SK-N-SH treated with all-trans-retinoic acid at 6 μM for 48 hours (cell line): ENCODE measurements around the gene PMEPA1.

ENCODE experiments used
- ATAC-seq: fragments of 200-7000 bp; cut with Tn5 transposase; 3 replicates; pipeline ENCODE4 v1.9.1; 2020; ENCODE audit warnings: mild to moderate bottlenecking, moderate library complexity
- ARNTL ChIP-seq: fragments of 450-650 bp; formaldehyde crosslinking; IDR thresholded peaks from 2 replicates; pipeline ENCODE4 v1.5.0; 2020; ENCODE audit warnings: low read depth, mild to moderate bottlenecking, moderate library complexity, borderline replicate concordance
- BACH2 ChIP-seq: fragments of 250-450 bp; sonication (Bioruptor Pico); IDR thresholded peaks from 2 replicates; pipeline ENCODE4 v1.9.0; 2021; ENCODE audit warnings: mild to moderate bottlenecking, borderline replicate concordance
- CREB5 ChIP-seq: fragments of 250-450 bp; sonication (Bioruptor Pico); IDR thresholded peaks from 2 replicates; pipeline ENCODE4 v1.5.1; 2020; ENCODE audit warnings: low read depth, mild to moderate bottlenecking, moderate library complexity
- ESRRG ChIP-seq: fragments of 250-450 bp; sonication (Bioruptor Pico); IDR thresholded peaks from 2 replicates; pipeline ENCODE4 v1.6.1; 2021; ENCODE audit warnings: mild to moderate bottlenecking
- OSR1 ChIP-seq: fragments of 250-450 bp; sonication (Bioruptor Pico); IDR thresholded peaks from 2 replicates; pipeline ENCODE4 v1.8.0; 2022; ENCODE audit warnings: moderate library complexity, mild to moderate bottlenecking, inconsistent platforms
- PPARA ChIP-seq: fragments of 250-450 bp; sonication (Bioruptor Pico); IDR thresholded peaks from 2 replicates; pipeline ENCODE4 v1.5.0; 2020; ENCODE audit warnings: mild to moderate bottlenecking, borderline replicate concordance
- SNAI2 ChIP-seq: fragments of 250-450 bp; sonication (Bioruptor Pico); IDR thresholded peaks from 2 replicates; pipeline ENCODE4 v1.5.0; 2020; ENCODE audit warnings: mild to moderate bottlenecking, moderate library complexity
- TOX ChIP-seq: fragments of 250-450 bp; sonication (Bioruptor Pico); IDR thresholded peaks from 2 replicates; pipeline ENCODE4 v1.8.0; 2021; ENCODE audit warnings: mild to moderate bottlenecking, moderate library complexity, borderline replicate concordance
- TSHZ2 ChIP-seq: fragments of 250-450 bp; sonication (Bioruptor Pico); IDR thresholded peaks from 2 replicates; pipeline ENCODE4 v1.5.0; 2020; ENCODE audit warnings: mild to moderate bottlenecking, moderate library complexity
- ZFP30 ChIP-seq: fragments of 450-650 bp; formaldehyde crosslinking; IDR thresholded peaks from 2 replicates; pipeline ENCODE4 v1.5.0; 2022; ENCODE audit warnings: mild to moderate bottlenecking, moderate library complexity
- ZNF565 ChIP-seq: fragments of 450-650 bp; formaldehyde crosslinking; conservative IDR thresholded peaks from 2 replicates; pipeline ENCODE4 v1.5.0; 2020; ENCODE audit warnings: low read depth, mild to moderate bottlenecking, moderate library complexity
- ZNF70 ChIP-seq: fragments of 450-650 bp; formaldehyde crosslinking; IDR thresholded peaks from 2 replicates; pipeline ENCODE4 v1.5.0; 2020; ENCODE audit warnings: mild to moderate bottlenecking, moderate library complexity
- ZNF8 ChIP-seq: fragments of 450-650 bp; formaldehyde crosslinking; IDR thresholded peaks from 2 replicates; pipeline ENCODE4 v1.5.0; 2020; ENCODE audit warnings: mild to moderate bottlenecking, moderate library complexity
- TF ChIP-seq, protein P1 (sequence below): fragments of 250-450 bp; sonication (Bioruptor Pico); IDR thresholded peaks from 2 replicates; pipeline ENCODE4 v1.8.0; 2020; ENCODE audit warnings: mild to moderate bottlenecking, moderate library complexity, borderline replicate concordance

The PMEPA1 gene

DNA sequence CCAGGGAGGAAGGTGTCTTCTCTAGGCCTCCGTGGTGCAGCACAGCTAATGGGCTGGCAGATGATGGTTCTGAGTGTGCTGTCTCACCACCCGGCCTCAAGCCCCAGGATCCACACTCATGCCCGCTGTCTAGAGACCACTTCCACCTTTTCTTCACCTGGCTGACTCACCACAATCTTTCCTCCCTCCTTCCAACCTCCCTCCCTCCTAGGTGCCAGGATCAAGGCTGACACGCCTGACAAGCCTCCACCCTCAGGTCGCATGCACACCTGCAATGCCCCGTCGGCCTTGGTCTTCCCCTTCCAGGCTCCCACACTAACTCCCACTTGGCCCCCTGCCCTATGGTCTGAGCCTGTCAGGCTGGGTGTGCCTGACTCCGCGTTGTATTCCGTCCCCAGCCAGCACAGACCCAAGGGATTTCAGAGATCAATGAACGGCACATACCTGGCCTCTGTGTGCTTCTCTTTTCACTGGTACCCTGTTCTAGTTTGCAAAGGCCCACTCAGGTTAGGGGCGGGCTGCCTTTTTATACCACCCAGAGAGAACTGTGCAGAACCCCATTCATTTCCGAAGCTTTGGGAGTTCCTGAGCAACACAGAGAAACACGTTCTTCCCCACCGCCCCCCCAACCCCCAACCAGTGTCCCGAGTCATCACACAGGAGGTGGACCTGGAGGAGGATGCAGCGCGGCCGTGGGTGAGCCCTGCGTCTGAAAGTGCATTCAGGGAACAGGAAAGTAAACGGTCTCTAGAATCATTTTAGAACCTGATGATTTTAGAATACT lies 39.3 kb downstream of the PMEPA1 start (continued):
- no peak for TF ChIP-seq ZFP30 (CRISPR knock-in tag)
- TF ChIP-seq CREB5 (CRISPR knock-in tag) = no peak
- no peak for TF ChIP-seq ESRRG (CRISPR knock-in tag)
- TF ChIP-seq SNAI2 (CRISPR knock-in tag) = no peak
- TF ChIP-seq ZNF565 (CRISPR knock-in tag) = no peak
- no peak for TF ChIP-seq ZNF70 (CRISPR knock-in tag)

DNA sequence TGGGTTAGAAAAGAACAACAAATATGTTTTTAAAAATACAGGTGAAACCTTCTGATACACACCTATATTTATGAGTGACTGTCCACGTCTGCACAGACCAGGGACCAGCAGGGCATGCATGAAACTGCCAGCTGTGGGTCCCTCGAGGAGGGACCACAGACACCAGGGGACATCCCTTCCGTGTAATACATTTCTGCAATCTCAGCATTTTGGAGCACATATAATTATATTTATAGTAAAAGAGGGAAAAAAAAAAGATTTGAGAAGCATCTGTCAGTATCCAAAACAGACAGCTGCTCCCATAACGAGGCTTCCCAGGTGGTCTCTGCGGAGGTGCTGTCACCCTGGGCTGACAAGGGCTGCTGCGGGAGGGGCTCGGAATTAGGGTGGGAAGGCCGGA lies 40.2 kb downstream of the PMEPA1 start:
- TF ChIP-seq TSHZ2 (CRISPR knock-in tag) (no peak), TOX (CRISPR knock-in tag) (no peak), PPARA (CRISPR knock-in tag) (no peak)
- TF ChIP-seq, protein P1, sequence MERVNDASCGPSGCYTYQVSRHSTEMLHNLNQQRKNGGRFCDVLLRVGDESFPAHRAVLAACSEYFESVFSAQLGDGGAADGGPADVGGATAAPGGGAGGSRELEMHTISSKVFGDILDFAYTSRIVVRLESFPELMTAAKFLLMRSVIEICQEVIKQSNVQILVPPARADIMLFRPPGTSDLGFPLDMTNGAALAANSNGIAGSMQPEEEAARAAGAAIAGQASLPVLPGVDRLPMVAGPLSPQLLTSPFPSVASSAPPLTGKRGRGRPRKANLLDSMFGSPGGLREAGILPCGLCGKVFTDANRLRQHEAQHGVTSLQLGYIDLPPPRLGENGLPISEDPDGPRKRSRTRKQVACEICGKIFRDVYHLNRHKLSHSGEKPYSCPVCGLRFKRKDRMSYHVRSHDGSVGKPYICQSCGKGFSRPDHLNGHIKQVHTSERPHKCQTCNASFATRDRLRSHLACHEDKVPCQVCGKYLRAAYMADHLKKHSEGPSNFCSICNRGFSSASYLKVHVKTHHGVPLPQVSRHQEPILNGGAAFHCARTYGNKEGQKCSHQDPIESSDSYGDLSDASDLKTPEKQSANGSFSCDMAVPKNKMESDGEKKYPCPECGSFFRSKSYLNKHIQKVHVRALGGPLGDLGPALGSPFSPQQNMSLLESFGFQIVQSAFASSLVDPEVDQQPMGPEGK (CRISPR knock-in tag) = no peak
- no peak for ATAC-seq

DNA sequence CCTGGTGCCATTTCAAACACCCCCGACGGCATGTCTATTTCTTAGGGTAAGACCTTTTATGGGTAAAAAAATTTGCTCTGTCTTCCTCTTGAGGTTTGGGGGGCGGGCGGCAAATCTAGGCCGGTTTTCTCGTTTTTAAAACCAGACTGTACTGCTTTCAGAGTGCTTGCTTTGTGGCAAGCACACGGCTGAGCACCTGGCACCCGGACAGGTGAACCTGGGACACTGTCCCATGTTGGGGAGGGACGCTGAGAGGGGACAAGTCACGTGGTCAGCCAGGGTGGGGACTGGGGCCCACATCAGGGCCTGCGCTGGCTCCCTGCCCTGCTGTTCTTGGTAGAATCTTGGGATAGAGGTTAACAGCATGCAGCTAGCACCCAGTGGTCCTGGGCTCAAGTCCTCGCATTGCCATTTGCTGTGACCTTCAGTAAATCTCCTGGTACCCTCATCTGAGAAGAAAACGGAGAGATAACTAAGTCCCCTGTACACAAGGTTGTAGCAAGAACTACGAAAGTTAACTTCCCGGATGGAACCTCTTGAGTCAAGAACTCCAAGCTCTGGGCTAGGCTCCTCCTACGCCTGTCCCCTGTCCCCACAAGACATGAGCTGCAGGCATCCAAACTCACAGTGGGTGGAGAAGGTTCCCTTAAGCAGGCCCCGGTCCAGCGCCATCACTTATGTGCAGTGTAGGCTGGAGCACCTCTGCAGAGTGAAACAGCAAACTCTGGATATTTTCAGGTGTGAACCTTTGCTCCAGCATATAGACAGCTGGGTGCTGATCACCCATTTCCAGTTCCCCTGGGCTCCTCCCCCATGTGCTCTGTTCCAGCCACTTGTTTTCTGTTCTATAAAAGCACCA lies 41.7 kb downstream of the PMEPA1 start:
- ATAC-seq = no peak
- TF ChIP-seq SNAI2 (CRISPR knock-in tag) (no peak), ZNF8 (CRISPR knock-in tag) (no peak), OSR1 (CRISPR knock-in tag) (no peak), ARNTL (no peak), PPARA (CRISPR knock-in tag) (no peak), ESRRG (CRISPR knock-in tag) (no peak), BACH2 (no peak), TSHZ2 (CRISPR knock-in tag) (no peak), ZFP30 (CRISPR knock-in tag) (no peak)
- TF ChIP-seq, protein P1 (CRISPR knock-in tag) = no peak
